Right forelimb (tissue), 1 donor: Measurements from ENCODE around the gene PIGA.

Experiments
- DNase-seq: peaks from one replicate; pipeline ENCODE4 v3.0.0-alpha.2; 2018

PIGA gene, protein sequence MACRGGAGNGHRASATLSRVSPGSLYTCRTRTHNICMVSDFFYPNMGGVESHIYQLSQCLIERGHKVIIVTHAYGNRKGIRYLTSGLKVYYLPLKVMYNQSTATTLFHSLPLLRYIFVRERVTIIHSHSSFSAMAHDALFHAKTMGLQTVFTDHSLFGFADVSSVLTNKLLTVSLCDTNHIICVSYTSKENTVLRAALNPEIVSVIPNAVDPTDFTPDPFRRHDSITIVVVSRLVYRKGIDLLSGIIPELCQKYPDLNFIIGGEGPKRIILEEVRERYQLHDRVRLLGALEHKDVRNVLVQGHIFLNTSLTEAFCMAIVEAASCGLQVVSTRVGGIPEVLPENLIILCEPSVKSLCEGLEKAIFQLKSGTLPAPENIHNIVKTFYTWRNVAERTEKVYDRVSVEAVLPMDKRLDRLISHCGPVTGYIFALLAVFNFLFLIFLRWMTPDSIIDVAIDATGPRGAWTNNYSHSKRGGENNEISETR

DNA sequence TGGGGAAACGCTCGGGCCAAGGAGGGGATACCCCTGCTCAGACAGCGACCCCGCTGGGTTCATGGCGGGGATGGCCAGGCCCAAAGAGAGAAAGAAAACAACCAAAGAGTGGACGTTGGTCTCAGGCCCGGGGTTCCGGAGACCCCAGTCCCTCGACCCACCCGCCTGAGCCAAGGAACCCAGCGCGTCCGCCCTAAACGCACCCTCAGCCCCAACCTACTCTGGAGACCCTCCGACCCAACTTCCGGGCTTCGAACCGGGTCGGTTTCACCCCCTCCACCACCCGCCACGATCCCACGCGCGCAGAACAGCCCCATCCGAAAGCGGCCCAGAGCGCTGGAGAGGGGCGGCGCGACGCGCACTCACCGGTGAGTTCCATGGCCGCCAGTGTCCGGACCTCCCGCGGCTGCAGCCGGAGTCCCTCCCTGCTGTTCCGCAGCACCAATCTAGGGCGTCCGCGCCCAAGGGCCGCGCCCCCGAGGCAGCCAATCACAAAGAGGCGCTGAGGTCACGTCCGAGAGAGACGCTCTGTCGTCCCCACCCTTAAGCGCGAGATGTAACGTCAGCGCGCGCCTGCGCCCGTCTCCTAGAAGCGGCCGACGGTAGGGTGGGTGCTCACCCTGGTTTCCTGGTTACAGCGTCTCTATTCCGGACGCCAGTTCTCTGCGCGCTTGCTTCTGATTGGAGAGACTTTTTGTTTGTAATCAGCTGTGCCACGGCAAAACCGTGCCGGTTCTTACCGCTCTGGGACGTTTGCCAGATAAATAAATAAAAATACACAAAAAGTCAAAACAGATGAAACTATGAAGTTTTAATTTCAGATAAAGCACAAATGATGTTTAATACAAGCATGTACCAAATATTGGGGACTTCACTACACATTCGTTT is at the start of gene PIGA:
PIGA (minus strand) TSS at position 389 of the 888 bp plus-strand sequence. CDS start 3,593 bp downstream, outside the sequence.
- peak; percentile 92 for DNase-seq

DNA sequence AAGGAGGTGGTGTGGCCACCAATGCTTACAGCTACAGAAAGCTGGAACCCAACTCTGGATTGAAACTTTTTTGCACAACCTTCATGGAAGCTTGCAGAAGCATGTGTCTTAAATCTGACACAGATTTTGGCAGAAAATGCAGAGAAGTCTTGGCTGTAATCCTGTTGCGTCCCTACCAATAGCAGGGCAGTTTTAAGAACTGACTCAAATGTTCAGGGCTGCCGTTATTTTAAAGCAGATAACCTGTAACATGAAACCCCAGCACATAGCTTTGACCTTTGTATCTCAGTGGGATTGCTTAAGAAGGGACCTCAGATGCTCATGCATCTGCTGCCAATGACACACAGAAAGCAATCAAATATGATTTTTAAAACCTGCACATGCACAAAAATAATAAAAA is 49.0 kb upstream of the PIGA start, which contains the start of gene VEGFD:
VEGFD (minus strand) TSS at position 110 of the 400 bp plus-strand sequence. CDS start 467 bp downstream, outside the sequence.
- no peak for DNase-seq

DNA sequence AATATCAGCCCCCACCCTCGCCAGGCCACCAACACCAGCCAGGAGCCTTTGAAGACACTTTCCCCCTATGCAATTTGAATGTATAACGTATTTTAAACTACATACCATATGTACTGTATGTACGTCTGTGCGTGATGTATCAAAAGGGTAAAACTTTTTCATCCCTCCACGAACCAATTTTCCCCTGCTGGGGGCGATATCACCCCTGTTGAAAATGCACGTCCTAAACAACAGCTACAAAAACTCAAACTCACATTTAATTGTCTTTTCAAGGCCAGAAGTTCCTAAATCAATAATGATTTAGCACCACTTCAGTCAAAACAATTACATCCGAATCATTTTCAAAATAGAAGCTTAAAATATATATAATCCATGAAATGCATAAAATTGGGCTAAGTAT is 47.5 kb upstream of the PIGA start:
- no peak for DNase-seq

DNA sequence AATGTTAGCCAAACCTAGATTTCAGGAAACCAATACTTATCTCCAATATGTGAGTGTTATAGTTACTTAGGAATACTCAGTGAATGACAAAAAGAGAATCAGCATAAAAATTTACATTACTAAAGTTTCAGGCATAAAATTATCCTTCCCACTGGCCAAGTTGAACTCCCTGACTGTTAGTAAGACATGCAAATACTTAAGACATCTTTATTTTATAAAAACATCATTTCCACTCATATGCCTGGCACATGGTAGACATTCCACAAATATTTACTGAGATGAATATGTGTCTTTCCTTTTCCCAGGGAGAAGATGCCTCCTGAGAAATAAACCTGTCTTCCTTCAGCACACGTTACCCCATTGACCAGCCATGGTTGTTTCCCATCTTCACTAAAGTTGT is 41.6 kb upstream of the PIGA start:
- no peak for DNase-seq

DNA sequence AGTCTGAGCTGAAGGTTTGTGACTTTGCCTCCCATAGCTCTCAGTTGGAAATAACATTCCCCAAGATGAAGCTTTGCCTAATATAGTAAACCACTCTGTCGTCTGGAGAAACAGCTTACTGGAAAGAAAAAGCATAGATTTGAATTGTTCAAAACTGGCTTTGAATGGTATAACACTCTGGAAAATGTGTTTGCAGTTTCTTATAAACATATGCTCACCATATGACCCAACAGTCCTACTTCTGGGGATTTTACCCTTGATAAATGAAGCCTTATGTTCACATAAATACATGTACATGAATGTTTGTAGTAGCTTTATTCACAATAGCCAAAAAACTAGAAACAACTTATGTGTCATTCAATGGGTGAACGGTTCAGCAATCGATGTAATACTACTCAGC is 38.7 kb upstream of the PIGA start:
- DNase-seq, result no peak

DNA sequence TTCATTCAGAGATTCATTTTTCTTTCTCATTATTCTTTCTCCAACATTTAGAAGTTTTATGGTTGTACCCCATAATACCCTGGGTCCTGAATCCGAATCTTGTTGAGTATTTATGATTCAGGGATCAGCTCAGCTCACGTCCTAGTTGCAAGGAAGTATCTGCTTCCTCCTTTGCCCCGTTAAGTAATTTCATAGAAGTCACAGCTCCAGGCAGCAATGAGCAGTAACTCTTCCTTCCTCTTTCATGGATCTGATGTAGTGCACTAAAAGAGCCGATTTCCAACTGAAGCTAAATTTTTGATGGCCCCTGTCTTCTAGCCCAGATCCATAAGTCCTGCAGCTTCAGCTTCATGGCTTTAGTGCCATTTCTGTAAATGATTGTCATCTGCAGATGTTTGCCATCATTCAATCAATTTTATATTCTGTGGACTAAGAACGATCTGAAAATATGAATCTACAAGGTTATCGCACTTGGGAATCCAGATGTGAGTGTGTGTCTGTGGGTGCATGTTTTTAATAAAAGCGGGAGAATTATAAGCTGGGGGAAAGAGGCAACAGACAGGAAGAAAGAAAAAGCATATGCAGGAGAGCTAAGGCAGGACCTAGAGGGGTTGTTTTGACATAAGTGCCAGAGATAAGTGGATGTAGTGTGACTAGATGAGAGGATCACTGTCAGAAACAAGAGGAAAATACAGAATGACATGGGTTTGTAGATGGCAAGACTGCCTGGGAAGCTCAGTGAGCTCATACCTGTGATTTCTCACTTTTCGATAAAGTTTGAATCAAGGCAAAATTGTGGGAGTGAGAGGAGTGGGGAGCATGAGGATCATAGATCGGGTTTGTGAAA is 31.4 kb upstream of the PIGA start:
- DNase-seq, result no peak

DNA sequence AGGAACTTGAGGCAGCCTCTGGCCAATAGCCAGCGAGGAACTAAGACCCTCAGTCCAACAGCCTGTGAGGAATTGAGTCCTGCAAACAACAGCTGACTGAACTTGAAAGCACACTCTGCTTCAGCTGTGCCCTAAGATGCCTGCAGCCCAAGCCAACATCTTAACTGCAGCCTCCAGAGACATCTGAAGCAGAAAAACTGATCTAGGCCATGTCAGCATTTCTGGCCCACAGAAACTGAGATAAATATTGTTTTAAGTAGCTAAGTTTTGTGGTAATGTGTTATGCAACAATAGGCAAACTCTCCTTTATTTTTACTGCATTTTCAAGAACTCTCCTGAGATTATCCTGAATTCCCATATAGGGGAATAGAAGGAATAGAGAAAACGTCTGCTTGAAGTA is 24.4 kb upstream of the PIGA start:
- DNase-seq, result no peak

DNA sequence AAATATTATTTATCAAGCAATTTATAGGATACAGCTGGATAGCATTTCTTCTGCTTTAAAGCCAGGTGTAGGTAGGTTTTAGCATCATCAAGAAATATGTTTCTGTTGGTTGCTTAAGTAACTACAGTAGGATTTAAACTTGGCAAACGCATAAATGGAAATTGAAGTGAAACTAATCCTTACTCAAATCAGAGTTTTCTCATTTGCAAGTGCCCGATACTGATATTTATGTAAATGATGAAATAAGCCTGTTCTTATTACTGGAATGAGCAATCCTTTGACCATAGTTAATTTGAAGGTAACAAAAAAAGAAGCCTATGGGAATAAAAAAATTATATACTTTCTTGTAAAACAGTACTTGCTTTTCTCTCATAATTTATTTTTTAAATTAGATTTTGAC is 23.2 kb upstream of the PIGA start:
- DNase-seq, result no peak

DNA sequence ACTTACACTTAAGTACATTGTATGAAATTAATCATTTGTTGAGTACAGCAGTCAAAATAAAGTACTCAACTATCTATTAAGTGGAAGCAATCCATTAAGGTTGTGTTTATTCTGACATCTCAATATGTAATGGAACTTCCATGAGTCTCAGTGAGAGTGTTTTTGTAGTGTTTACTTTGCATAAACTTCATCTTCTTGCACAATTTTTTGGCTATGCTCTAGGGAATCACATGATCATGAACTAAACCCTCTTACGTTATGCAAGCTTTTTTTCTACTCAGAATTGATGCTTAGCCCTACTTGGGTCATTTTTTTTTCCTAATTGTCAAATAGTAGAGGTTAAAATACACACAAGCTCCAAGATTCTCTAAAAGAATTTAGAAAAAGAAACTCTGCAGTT is 21.1 kb upstream of the PIGA start:
- no peak for DNase-seq

DNA sequence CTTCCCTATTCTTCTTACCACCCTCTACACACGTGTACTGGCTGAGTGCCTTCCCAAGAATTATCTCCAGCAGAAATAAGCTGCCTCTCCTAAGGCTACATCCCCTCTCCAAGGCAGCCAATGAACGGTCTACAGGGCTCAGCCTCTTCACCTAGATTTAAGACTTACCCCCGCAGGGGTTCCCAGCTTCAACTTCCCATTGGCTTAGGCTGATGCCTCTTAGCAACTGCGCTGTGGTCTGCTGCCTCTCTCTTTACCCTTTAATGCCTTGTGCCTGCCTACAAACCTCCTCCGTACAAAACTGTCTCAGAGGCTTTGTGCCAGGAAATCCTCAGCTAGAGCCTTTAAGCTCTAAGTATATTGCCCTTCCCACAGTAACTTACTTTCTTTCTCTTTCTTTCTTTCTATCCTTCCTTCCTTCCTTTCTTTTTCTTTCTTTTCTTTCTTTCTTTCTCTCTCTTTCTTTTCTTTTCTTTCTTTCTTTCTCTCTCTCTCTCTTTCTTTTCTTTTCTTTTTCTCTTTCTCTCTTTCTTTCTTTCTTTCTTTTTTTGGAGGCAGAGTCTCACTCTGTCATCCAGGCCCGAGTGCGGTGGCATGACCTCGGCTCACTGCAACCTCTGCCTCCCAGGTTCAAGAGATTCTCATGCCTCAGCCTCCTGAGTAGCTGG is 15.1 kb upstream of the PIGA start:
- no peak for DNase-seq

DNA sequence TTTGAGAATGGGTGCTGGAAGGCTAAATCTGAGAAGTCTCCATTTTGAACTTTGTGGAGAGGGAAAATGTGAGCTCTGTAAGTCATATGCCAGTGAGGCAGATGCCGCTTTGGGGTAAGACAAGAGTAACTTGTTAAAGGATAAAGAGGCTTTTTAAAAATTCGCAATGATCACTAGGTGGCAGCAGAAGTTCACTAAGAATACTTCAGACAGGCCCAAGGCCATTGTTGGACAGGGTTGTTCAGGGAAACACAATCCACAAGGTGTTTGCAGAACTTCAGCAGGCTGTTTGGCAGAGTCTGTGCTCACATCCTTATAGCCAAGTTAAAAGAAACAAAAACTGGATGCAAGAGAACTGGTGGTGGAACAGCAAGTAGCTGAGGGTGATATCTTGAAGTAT is 13.7 kb upstream of the PIGA start:
- no peak for DNase-seq

DNA sequence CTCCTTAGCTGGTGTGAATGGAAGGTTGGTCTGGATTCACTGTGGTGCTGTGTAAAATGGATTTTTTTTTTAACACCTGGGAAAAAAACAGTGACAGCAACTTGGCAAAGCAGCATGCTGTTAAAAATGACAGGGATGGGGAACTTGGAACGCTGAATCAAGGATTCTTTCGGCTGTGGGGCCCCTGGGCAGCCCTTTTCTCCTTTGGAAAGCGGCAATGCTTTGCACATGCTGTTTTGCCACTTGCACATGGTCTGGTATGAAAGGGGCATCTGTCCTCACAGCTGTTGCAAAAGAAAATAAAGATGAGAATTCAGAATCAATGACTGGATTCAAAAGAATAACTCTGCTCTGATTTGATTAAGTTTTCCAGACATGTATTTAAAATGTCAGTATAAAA is 10.7 kb upstream of the PIGA start:
- no peak for DNase-seq

DNA sequence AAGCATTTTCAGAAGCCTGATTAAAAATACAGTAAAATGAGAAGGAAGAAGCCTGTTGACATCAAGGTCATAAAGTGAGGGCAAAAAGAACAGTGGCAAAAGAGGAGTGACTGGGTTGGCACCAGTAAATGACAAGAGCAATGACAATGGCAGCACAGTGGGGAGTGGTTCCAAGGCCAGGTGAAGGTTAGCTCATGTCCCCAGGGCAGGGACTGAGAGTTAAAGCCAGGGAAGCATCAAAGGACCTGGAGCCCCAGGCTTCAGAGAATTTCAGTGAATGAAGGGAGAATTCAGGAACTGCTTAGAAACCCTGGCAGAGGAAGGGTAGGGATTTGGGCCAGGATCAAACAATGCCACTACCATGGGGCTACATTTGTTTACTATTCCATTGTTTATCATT is 8.8 kb upstream of the PIGA start:
- DNase-seq, result no peak

DNA sequence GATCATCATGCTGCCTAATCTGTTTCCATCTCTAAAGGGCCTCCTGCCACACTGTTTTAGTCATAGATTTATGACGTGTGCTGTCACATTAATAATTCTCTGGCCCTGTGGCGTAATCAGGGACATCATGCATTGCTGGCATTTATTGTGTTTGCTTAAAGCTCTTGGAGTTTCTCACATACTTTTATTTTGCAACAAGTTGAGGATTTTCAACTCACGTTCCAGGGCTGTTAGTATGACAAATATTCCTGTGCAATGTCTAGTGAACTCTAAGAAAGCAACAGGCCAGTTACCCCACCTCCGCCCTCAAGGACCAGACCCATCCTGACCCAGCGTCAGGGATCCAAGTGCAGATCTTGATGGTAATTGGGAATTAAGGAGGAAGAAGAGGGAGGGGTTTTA is 7.8 kb upstream of the PIGA start:
- DNase-seq, result no peak

DNA sequence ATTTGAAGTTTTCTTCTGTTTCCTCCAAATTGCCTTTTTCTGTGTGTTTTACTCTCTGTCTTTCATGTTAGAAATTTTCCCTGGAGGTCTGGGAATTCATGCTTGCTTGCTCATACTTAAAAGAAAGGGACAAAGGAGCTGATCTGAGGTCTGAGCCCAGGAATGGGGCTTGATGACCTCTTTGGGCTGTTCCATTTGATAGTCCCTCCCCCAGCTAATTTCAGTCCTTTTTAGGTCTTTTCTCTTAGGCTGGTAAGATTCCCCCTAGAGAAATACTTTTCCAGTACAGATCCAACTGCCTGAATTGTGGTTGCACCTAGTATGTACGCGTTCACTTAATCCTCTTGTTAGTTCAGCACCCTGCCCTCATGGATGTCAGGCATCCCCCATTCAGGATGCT is 5.5 kb upstream of the PIGA start:
- no peak for DNase-seq

DNA sequence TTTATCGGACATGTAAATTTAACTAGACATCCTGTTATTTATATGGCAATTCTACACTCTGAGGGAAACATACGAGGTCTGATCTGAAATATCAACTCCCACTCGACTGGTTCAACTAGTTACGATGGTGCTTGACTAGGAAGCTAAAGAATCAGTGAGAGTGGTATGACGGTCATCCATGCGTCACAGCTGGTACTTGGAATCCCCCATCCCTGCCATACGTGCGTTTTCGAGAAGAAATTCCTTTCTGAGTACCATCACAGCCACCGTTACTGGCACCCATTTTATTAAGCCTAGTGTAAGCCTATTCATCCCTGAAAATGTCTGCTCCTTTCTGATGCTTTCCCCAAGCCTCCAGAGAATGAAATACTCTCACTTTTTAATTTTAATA is 695 bp upstream of the PIGA start:
- no peak for DNase-seq

DNA sequence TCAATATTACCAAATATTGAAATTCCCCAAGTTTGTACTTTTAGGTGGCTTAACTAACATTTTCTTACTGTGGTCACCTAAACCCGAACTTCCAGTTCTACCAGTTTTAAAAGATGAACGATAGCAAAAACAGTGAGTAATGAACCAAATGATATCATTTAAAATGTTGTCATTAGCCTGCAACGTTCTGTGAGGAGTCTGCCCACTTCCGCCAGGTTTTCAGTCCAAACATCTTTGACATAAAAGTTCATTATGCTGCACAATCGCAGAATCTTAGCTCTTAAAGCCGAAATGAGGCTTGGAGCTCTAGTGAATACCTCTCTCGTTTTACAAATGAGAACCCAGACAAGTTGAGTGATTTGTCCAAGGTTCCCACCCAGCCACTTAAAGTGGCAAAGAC is 762 bp downstream of the PIGA start:
- DNase-seq, result no peak

DNA sequence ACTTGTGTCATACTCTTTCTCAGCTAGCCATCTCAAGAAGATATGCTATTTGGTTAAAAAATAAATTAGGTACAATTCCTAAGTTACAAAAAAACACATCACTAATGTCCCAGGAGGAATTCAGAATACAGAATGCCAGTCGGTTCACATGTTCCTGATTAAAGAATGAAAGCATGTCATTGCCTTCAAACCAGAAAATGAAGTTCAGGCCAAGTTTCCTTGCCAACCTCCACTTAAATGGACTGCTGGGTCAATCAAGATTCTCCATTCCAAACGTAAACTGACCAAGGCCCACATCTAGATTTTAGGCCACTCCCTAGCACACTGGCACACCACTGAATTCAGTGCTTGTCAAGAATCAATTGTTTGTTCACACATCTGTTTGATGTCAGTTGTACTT is 6.5 kb downstream of the PIGA start:
- DNase-seq, result no peak

DNA sequence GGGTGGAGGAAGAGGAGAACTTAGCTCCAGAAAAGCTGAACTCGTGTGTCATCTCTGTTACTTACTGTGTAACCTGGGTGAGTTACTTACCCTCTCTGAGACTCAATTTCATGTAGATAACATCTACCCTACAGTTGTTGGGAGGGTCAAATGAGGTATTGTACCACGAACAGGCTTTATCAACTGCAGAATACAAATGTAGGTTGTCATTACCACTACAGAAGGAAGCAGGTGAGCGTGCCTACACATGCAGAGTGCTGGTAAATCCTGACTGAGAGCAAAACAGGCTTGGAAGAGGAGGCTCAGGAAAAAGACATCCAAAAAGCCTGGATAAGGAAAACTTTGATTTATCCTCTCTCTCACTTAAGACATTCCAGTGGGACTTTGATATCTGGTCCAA is 7.2 kb downstream of the PIGA start:
- no peak for DNase-seq

DNA sequence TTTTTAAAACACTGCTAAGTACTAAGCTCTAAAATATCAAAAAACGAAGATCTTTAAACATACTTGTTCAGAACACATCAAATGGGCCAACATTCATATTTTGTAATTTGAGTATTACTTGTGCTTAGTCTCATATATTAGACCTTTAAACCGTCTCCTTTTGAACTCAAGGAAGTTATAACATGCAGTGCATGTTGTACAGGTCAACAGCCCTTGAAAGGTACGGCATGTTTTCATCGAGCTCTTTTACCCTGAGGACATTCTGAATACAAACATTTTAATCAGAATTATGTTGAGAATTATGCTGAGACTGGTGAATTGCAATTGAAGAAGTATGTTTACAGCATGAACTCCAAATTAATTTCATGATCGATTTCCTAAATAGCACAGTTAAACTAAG is 12.9 kb downstream of the PIGA start:
- no peak for DNase-seq

DNA sequence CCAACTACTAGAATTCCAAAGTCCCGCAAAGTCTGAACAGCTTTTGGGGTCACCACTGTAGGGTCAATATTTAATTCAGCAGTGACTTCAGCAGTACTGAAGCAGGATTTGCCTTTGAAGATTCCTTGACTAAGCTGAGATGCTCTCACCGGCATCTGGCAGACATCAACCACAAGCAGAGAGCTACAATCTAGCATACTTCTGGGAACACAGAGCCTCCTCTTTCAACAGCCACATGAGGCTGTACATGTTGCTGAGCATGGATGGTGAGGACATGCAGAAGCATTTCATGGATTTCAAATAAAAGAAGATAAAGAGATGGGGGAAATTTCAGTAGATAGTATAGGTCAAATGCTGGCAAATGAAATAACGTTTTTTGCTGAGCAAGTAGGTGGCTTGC is 13.3 kb downstream of the PIGA start:
- no peak for DNase-seq

DNA sequence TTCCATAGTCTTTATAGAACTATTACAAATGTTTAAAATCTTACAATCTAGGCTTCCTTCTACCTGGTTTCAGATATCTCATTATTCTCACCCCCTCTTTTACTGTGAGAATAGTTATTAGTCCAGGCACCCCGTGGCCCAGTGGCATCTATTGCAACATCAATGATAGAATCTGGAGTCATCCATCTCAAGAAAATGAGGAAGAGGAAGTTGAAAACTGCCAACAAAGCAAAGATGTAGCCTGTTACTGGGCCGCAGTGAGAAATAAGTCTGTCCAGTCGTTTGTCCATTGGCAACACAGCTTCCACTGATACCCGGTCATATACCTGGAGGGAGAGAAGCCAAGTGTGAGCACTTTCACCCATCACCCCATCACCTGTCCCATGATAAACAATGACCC is 13.9 kb downstream of the PIGA start:
- no peak for DNase-seq
